HepG2 (cell line): ENCODE measurements around the gene ARHGAP21. TPM values are rescaled to one million over a fixed set of nuclear protein-coding genes. Genes with fewer than 3 reads are reported as not detected.

Experiments
- ATAC-seq: fragments of 200-7000 bp; cut with Tn5 transposase; 3 replicates; pipeline ENCODE4 v1.9.1; 2020; ENCODE audit warnings: mild to moderate bottlenecking, moderate library complexity
- BruUV-seq: library from RNA; stranded (reverse); fragments of 400-500 nt; replicated peaks from 2 replicates; lab custom pipeline; 2021; lab: Mats Ljungman, UMichigan
- CTCF ChIA-PET: fragments of 300-600 bp; formaldehyde crosslinking; extraction: SDS; loops from one replicate; lab custom pipeline; 2021; ENCODE audit warnings: low total read pairs, inconsistent platforms, low intra/inter-chr PET ratio; lab: Yijun Ruan, JAX
- POLR2A ChIA-PET: fragments of 350-600 bp; sonication (Branson Sonifier 250); formaldehyde crosslinking; loops from one replicate; lab custom pipeline; 2020; ENCODE audit warnings: antibody characterized with exemption, inconsistent platforms; lab: Yijun Ruan, JAX
- DNase-seq: peaks from one replicate; pipeline ENCODE4 v3.0.0-alpha.2; 2015; ENCODE audit warnings: low spot score
- FAIRE-seq: peaks from 3 replicates; lab custom pipeline; 2011; peaks lifted over from hg19 to GRCh38; lab: Jason Lieb, UNC
- H2AFZ ChIP-seq: one replicate; pipeline ENCODE4 v1.6.1; 2011; ENCODE audit warnings: low read length, inconsistent platforms
- H3K27ac ChIP-seq: fragments of 300-600 bp; 3 replicates; pipeline ENCODE4 v1.8.0; 2011; ENCODE audit warnings: mixed run types, mild to moderate bottlenecking, mixed read lengths, low read length, inconsistent platforms; ENCODE audit not compliant: insufficient read depth; ENCODE audit errors: extremely low read length
- H3K27me3 ChIP-seq, 2 experiments: fragments of 200-600 bp in 1 of 2; 2 replicates in 1 of 2; 3 replicates in 1 of 2; pipeline versions ENCODE4 v1.6.0 to v1.8.0; 2011; ENCODE audit warnings: low read length in 2 of 2, mild to moderate bottlenecking in 2 of 2, moderate library complexity in 2 of 2, inconsistent platforms in 1 of 2; ENCODE audit not compliant: insufficient read depth in 2 of 2, control insufficient read depth in 1 of 2
- H3K36me3 ChIP-seq, 2 experiments: fragments of 200-600 bp in 1 of 2; replicated peaks in 1 of 2; 2 replicates in 1 of 2; 3 replicates in 1 of 2; pipeline versions ENCODE4 v1.5.1 to v1.8.0; 2011; ENCODE audit warnings: low read length in 2 of 2, inconsistent platforms in 1 of 2; ENCODE audit not compliant: insufficient read depth in 2 of 2, control insufficient read depth in 1 of 2
- H3K4me1 ChIP-seq: 2 replicates; pipeline ENCODE4 v1.5.1; 2012; ENCODE audit warnings: low read length, inconsistent platforms; ENCODE audit not compliant: insufficient read depth
- H3K4me2 ChIP-seq: 2 replicates; pipeline ENCODE4 v1.6.0; 2011; ENCODE audit warnings: low read depth, low read length, inconsistent platforms
- H3K4me3 ChIP-seq, 3 experiments: fragments of 200-600 bp in 1 of 3; sonication (generic), shearing (Covaris generic) in 1 of 3; replicated peaks in 1 of 3; 2 replicates each; pipeline ENCODE4 v1.5.1; 2011 to 2016; ENCODE audit warnings: low read length in 3 of 3, inconsistent platforms in 2 of 3, low read depth in 2 of 3, mild to moderate bottlenecking in 2 of 3, control low read depth in 1 of 3, mixed read lengths in 1 of 3; ENCODE audit not compliant: insufficient read depth in 1 of 3
- H3K79me2 ChIP-seq: one replicate; pipeline ENCODE4 v1.6.1; 2011; ENCODE audit warnings: low read length, inconsistent platforms; ENCODE audit not compliant: insufficient read depth
- H3K9ac ChIP-seq: 2 replicates; pipeline ENCODE4 v1.6.0; 2011; ENCODE audit warnings: mild to moderate bottlenecking, low read depth, low read length, inconsistent platforms; ENCODE audit not compliant: insufficient read depth
- H3K9me3 ChIP-seq: 2 replicates; pipeline ENCODE4 v1.5.1; 2012; ENCODE audit warnings: mild to moderate bottlenecking, low read length
- H4K20me1 ChIP-seq: 2 replicates; pipeline ENCODE4 v1.6.0; 2011; ENCODE audit warnings: inconsistent platforms, mild to moderate bottlenecking, low read length, moderate library complexity; ENCODE audit not compliant: insufficient read depth
- GMEB2 ChIP-seq: IDR thresholded peaks from 2 replicates; pipeline ENCODE4 v1.6.1; 2016; ENCODE audit warnings: missing biosample characterization, missing genetic modification reagents, low read depth
- TAF15 ChIP-seq: fragments of 200-400 bp; formaldehyde crosslinking; IDR thresholded peaks from one replicate; pipeline ENCODE4 v1.6.1; 2018; ENCODE audit warnings: mild to moderate bottlenecking, low read depth, low read length; ENCODE audit not compliant: poor library complexity, severe bottlenecking
- ZNF121 ChIP-seq: sonication (generic); formaldehyde crosslinking; IDR thresholded peaks from 2 replicates; pipeline ENCODE4 v1.5.0; 2020; ENCODE audit warnings: mild to moderate bottlenecking, missing genetic modification reagents
- ZNF205 ChIP-seq: IDR thresholded peaks from 2 replicates; pipeline ENCODE4 v1.6.1; 2018; ENCODE audit warnings: missing biosample characterization, missing genetic modification reagents
- ZNF382 ChIP-seq: sonication (generic); formaldehyde crosslinking; IDR thresholded peaks from 2 replicates; pipeline ENCODE4 v1.5.0; 2020; ENCODE audit warnings: missing genetic modification reagents, mild to moderate bottlenecking, borderline replicate concordance
- WGBS: methylation state at CpG from one replicate; pipeline ENCODE4 v1.1.6; 2017; ENCODE audit warnings: low lambda C conversion rate; 5-methylcytosine and 5-hydroxymethylcytosine counted together
- in situ Hi-C: cut with HindIII; loops from 2 replicates; pipeline ENCODE4 v1.10.0; 2017; ENCODE audit warnings: low pct_unique_long_range_greater_than_20kb; ENCODE audit not compliant: extremely low pct_ligation_motif_present
- intact Hi-C: fragments of 100-400 bp; cut with micrococcal nuclease; formaldehyde crosslinking; loops from one replicate; pipeline ENCODE4 v1.10.0; 2022; ENCODE audit not compliant: unreplicated experiment
- polyA plus RNA-seq, 8 experiments: library from polyadenylated mRNA; depleted of rRNA in 3 of 8; stranded (reverse) in 7 of 8; unstranded in 1 of 8; fragments of >200 nt; fragmentation: Illumina TruSeq in 4 of 8; extraction: Trizol in 4 of 8; gene quantifications; 2 replicates each; pipeline versions ENCODE4 v1.2.1 to v1.2.3, GENCODE V29; 2011 to 2016; ENCODE audit warnings: low read depth in 4 of 8, missing spikeins in 1 of 8, mixed read lengths in 1 of 8; ENCODE audit not compliant: insufficient read depth in 1 of 8
- total RNA-seq, 5 experiments: library from RNA; depleted of rRNA; stranded (reverse); fragments of >200 nt; fragmentation: Illumina TruSeq; extraction: Trizol; gene quantifications; 2 replicates each; pipeline ENCODE4 v1.2.3, GENCODE V29; 2016; ENCODE audit warnings: low read depth in 1 of 5

ARHGAP21 gene
- total and polyA plus RNA-seq, 2 of the 13 experiments (the other 11 are each of a cell fraction or from before 2014, with no cell fraction given) = 23.9 to 26.6 TPM

- DNase-seq (no peak), ATAC-seq (no peak), FAIRE-seq (no peak)
- in situ Hi-C loops = no loop called here
- CTCF ChIA-PET = no interaction called here
- Histone ChIP-seq H3K4me3 (no peak overlapping the region), H3K4me1 (peaks cover 12% of the 10 kb centered on the region), H3K9ac (no peak overlapping the region), H3K27ac (no peak overlapping the region), H2AFZ (no peak overlapping the region), H4K20me1 (no peaks in the 10 kb centered on the region; the same call in 1 of the 2 replicates), H3K9me3 (no peaks in the 10 kb centered on the region), H3K36me3 (peaks cover 0 to 1% of the 10 kb centered on the region in 2 experiments; a peak in 3 of 5 replicates), H3K27me3 (no peaks in the 10 kb centered on the region), H3K4me2 (no peak overlapping the region), H3K79me2 (peaks cover 5% of the 10 kb centered on the region)
- 0 out of 2 replicates have a peak, but pooled peaks have one; percentile 22 for TF ChIP-seq ZNF121 (CRISPR knock-in tag)
- no peak for TF ChIP-seq TAF15
- no peak for TF ChIP-seq ZNF382
- BruUV-seq = no TSS peak
- 97% methylated on average over 4 of the region's 4 CpGs for WGBS
- intact Hi-C loops = no loop called here
- POLR2A ChIA-PET = interaction anchor here (1.0 kb wide), 1 partner anchor 10 kb away, joined by 3 read pairs; no protein-coding TSS in a partner anchor
Observed at GRCh38 chr10:24685958-24686540, 37.6 kb downstream of the ARHGAP21 start.

- FAIRE-seq (no peak), DNase-seq (no peak), ATAC-seq (no peak)
- intact Hi-C loops = no loop called here
- H3K9ac ChIP-seq = no peak overlapping the region
- no peaks in the 10 kb centered on the region for H3K27me3 ChIP-seq
- BruUV-seq = no TSS peak
- H3K27ac ChIP-seq = no peak overlapping the region
- H3K4me1 ChIP-seq = peaks cover 22% of the 10 kb centered on the region
- H3K4me2 ChIP-seq = no peak overlapping the region
- peaks cover 14% of the 10 kb centered on the region for H3K79me2 ChIP-seq
- no peak for TF ChIP-seq ZNF205 (CRISPR knock-in tag)
- TF ChIP-seq GMEB2 (CRISPR knock-in tag) = no peak
- H2AFZ ChIP-seq = no peak overlapping the region
- CTCF ChIA-PET = no interaction called here
- H3K4me3 ChIP-seq = no peak overlapping the region
- no peaks in the 10 kb centered on the region for H3K9me3 ChIP-seq
- POLR2A ChIA-PET = no interaction called here
- H3K36me3 ChIP-seq = peaks cover 0 to 1% of the 10 kb centered on the region in 2 experiments; a peak in 3 of 5 replicates
- H4K20me1 ChIP-seq = peaks cover 4% of the 10 kb centered on the region; the same call in 1 of the 2 replicates
- in situ Hi-C loops = no loop called here
Observed at GRCh38 chr10:24683554-24683953, 40.1 kb downstream of the ARHGAP21 start.
